ENCODE measurements around the gene TNFRSF18.
"Not testable (repeated sequence)": the region's sequence is repeated elsewhere in the genome, so short reads cannot be mapped to it uniquely, and the experiment has no call there.

TNFRSF18 gene

DNA sequence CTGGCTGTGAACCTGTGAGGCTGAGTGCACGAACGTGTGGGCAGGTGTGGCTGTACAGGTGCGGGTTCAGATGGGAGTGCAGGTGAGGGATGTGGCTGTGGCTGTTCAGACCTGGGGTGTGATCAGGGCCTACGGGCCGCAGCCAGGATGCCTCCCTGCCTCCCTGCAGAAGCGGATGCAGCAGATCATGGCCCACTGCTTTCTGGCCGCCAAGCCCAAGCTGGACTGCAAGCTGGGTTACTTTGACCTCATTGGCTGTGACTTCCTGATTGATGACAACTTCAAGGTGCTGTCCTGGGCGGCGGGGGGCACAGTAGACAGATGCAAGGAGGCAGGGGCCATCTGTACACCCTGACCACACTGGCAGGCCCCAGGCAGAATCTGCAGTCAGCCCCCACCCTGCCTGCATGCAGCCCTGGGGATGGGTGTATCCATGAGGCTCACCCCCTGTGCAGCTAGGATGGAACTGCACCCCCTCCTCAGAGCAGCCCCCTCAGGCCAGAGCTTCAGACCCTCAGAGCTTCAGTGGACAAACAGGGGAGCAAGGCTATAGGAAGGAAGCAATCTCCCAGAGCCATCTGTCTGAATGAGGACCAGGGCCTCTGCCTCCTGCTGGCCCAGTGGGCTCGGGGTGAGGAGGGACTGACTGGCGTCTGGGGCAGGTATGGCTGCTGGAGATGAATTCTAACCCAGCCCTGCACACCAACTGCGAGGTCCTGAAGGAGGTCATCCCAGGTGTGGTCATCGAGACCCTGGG is 9.8 kb downstream of the TNFRSF18 start:
- DNase-seq = no peak

- not testable (repeated sequence) for DNase-seq
Measured at GRCh38 chr1:1195726-1196125, 10.7 kb downstream of the TNFRSF18 start.

DNA sequence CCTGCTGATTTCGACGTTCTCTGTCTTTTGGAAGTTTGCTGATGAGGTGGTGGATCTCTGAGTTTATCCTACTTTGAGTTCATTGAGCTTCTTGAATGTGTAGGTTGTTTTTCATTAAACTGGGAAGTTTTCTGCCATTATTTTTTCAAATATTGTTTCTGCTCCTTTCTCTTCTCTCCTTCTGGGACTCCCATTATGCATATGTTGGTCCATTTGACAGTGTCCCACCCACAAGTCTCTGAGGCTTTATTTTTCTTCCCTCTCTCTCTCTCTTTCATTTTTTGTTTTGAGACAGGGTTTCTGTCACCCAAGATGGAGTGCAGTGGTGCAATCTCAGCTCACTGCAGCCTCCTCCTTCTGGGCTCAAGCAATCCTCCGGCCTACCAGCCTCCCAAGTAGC is 11.7 kb downstream of the TNFRSF18 start:
- no peak for DNase-seq

- DNase-seq = no peak
Measured at GRCh38 chr1:1191734-1192133, 14.7 kb downstream of the TNFRSF18 start.

GRCh38 chr1:1189111-1189510 is 17.3 kb downstream of the TNFRSF18 start:
- DNase-seq = peak; percentile 76 to 88 (median 85)

DNA sequence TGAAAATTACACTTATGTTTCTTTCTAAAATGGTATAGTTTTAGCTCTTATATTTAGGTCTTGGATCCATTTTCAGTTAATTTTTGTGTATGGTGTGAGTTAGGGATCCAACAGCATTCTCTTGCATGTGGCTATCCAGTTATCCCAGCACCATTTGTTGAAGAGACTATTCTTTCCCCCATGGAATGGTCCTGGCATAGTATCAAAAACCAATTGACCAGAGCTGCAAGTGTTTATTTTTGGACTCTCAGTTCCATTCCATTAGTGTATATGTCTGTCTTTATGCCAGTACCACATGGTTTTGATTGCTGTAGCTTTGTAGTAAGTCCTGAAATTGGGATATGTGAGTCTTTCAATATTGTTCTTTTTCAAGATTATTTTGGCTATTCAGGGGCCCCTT is 18.5 kb downstream of the TNFRSF18 start:
- no peak for DNase-seq

- DNase-seq = no peak
Measured at GRCh38 chr1:1185101-1185765, 21.2 kb downstream of the TNFRSF18 start.

DNA sequence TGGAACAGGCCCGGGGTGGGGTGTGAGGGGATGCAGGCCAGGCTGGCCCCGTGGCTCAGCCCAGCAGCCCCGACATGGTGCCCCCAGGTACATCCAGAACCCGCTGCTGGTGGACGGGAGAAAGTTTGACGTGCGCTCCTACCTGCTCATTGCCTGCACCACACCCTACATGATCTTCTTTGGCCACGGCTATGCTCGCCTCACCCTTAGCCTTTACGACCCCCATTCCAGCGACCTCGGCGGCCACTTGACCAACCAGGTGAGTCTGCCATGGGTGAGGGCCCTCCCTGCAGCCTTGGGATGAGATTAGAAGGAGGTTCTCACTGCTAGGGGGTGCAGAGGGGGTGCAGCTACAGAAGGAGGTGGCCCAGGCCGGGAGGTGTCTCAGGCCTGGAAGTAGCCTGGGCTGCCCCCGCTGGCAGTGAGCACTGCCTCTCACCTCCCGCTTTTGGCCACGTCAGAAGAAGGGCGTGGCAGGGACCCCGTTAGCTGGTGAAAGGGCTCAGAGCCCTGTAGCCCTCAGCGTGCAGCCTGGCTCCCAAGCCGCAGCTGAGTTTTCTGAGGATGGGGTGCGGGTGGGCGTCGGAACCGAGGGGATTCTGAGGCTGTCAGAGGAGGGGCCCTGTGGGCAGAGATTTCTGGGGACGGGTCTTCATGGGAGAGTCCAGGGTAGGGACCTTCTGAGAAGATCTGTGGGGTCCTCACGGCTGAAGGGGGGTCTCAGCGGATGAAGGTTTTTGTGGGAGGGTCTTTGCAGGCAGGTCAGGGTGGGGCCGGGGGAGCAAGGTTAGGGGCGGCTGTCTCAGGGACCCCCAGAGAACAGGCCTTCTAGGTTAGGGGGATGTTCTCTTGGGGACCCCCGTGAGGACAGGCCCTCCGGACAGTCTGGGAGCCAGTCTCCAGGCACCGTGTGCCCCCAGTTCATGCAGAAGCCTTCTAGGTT is 22.3 kb downstream of the TNFRSF18 start:
- no peak for DNase-seq

DNA sequence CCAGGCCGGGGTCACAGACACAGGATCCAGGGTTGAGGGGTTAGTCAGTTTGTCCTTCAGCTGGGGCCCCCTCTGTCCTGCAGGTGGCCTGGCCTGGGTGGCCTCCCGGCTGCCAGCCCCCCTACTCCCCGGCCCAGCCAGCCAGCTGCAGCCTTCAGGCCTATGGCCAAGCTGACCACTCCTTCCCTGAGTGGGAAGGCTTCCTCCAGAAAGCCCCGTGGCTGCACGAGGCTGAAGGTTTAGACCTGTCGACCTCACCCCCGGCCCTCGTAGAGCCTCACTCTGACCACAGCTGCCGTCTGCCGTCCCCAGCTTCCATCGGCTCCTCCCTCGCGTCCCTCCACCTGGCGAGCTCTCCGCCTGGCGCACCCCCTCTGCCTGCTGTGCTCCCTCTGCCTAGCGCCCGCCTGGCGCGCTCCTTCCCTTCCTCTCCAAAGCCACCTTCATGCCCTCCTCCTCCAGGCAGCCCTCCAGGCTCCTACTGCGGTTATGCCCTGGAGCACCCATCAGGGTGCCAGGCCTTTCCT is 23.1 kb downstream of the TNFRSF18 start:
- no peak for DNase-seq

GRCh38 chr1:1182491-1183220 is 23.7 kb downstream of the TNFRSF18 start:
- DNase-seq = no peak

- no peak for DNase-seq
Measured at GRCh38 chr1:1181938-1182410, 24.4 kb downstream of the TNFRSF18 start.

- DNase-seq = no peak
Measured at GRCh38 chr1:1181129-1181937, 25.1 kb downstream of the TNFRSF18 start.

- no peak for DNase-seq
Measured at GRCh38 chr1:1179983-1180861, 26.2 kb downstream of the TNFRSF18 start.

- DNase-seq = no peak
Measured at GRCh38 chr1:1179346-1179982, 26.9 kb downstream of the TNFRSF18 start.

- DNase-seq = no peak
Measured at GRCh38 chr1:1178794-1179331, 27.5 kb downstream of the TNFRSF18 start.

DNA sequence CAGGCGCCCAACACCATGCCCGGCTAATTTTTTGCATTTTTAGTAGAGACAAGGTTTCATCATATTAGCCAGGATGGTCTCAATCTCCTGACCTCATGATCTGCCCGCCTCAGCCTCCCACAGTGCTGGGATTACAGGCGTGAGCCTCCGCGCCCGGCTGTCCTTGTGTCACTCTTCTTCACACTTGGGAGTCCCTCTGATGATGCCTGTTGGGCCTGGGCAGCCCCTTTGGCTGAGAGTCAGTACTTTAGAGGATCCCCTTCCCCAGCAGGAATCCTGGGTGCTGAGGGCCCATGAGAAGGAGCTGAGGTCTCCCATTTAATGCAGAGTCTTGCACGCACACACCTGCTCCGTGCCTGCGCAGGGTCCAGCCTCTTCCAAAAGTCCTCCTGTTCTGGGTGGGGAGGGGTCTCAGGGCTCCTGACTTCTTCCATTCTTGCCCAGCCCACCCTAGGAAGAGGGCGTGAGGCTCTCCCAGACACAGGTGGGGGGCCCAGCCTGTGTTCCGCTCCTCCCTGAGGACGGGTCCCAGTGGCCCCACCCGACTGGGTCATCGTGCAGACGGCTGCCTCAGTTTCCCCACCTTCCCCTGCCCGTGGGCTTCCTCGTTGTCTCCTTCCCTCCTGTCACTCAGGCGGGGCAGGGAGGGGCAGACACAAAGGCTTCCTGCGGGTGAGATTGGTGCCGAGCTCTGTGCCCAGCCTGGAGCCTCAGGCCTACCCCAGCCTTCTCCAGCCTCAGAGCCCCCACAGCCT is 28.8 kb downstream of the TNFRSF18 start:
- no peak for DNase-seq

- DNase-seq = no peak
Measured at GRCh38 chr1:1176931-1177330, 29.5 kb downstream of the TNFRSF18 start.

DNA sequence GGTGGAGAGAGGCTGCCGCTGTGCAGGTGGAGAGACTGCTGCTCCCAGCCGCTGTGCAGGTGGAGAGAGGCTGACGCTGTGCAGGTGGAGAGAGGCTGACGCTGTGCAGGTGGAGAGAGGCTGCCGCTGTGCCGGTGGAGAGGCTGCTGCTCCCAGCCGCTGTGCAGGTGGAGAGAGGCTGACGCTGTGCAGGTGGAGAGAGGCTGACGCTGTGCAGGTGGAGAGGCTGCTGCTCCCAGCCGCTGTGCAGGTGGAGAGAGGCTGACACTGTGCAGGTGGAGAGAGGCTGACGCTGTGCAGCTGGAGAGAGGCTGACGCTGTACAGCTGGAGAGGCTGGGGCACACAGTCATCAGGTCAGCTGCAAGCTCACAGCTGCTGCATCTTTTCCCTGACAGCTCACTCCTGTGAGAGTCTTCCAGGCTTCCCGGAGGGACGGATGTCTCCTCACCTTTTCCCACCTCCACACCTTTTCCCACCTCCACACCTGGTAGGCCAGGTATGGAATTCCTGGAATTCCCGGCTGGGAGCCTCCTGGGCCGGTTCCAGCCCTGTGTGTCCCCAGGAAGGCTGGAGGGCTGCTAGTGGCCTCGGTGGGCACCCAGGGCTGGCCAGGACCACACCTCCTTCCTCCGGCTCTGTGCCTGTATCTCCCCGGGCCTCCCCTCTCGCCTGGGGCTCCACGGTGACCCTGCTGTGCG is 30.2 kb downstream of the TNFRSF18 start:
- not testable (repeated sequence) for DNase-seq
